WTC11 (cell line): ENCODE measurements around the gene KRTAP5-2. TPM values are rescaled to one million over a fixed set of nuclear protein-coding genes. Genes with fewer than 3 reads are reported as not detected.
"Not testable (repeated sequence)": the region's sequence is repeated elsewhere in the genome, so short reads cannot be mapped to it uniquely, and the experiment has no call there.

ENCODE experiments used
- ATAC-seq: fragments of 200-7000 bp; cut with Tn5 transposase; 2 replicates; pipeline ENCODE4 v1.10.0; 2021; ENCODE audit warnings: mild to moderate bottlenecking, moderate library complexity
- CTCF ChIA-PET: fragments of 300-600 bp; sonication (Branson Sonifier 250); formaldehyde crosslinking; loops from one replicate; lab custom pipeline; 2021; ENCODE audit warnings: antibody characterized with exemption; lab: Charles Lee
- POLR2A ChIA-PET: fragments of 350-600 bp; sonication (Branson Sonifier 250); formaldehyde crosslinking; loops from one replicate; lab custom pipeline; 2021; ENCODE audit warnings: antibody characterized with exemption; lab: Charles Lee
- DNase-seq: peaks from one replicate; pipeline ENCODE4 v3.0.0; 2021; ENCODE audit warnings: low spot score
- H3K27ac Mint-ChIP-seq: 2 replicates; pipeline ENCODE4 v1.8.0; 2021; ENCODE audit warnings: mixed read lengths
- H3K27me3 Mint-ChIP-seq: 2 replicates; pipeline ENCODE4 v1.8.0; 2021; ENCODE audit warnings: low read depth, mild to moderate bottlenecking, moderate library complexity, mixed read lengths
- H3K36me3 Mint-ChIP-seq: 2 replicates; pipeline ENCODE4 v1.8.0; 2021; ENCODE audit warnings: mixed read lengths
- H3K4me1 Mint-ChIP-seq: 2 replicates; pipeline ENCODE4 v1.8.0; 2022; ENCODE audit warnings: mixed read lengths
- H3K4me3 Mint-ChIP-seq: 2 replicates; pipeline ENCODE4 v1.8.0; 2021; ENCODE audit warnings: mild to moderate bottlenecking, moderate library complexity, mixed read lengths
- H3K9me3 Mint-ChIP-seq: 2 replicates; pipeline ENCODE4 v1.8.0; 2021; ENCODE audit warnings: mixed read lengths
- ARID4B ChIP-seq: sonication (generic); formaldehyde crosslinking; IDR thresholded peaks from 2 replicates; pipeline ENCODE4 v1.8.0; 2023; ENCODE audit warnings: missing genetic modification reagents, mild to moderate bottlenecking, borderline replicate concordance
- ATF1 ChIP-seq: sonication (generic); formaldehyde crosslinking; IDR thresholded peaks from 2 replicates; pipeline ENCODE4 v1.8.1; 2023; ENCODE audit warnings: mild to moderate bottlenecking, moderate library complexity, missing genetic modification reagents
- ATF6 ChIP-seq: sonication (generic); formaldehyde crosslinking; IDR thresholded peaks from 2 replicates; pipeline ENCODE4 v1.8.1; 2023; ENCODE audit warnings: mild to moderate bottlenecking, missing genetic modification reagents
- E2F1 ChIP-seq: sonication (generic); formaldehyde crosslinking; IDR thresholded peaks from 2 replicates; pipeline ENCODE4 v1.8.0; 2022; ENCODE audit warnings: mild to moderate bottlenecking, missing genetic modification reagents
- EMX1 ChIP-seq: fragments of 250-450 bp; sonication (Bioruptor Pico); IDR thresholded peaks from 2 replicates; pipeline ENCODE4 v1.8.0; 2021; ENCODE audit warnings: mild to moderate bottlenecking
- FOXJ3 ChIP-seq: sonication (generic); formaldehyde crosslinking; IDR thresholded peaks from 2 replicates; pipeline ENCODE4 v1.9.0; 2021; ENCODE audit warnings: missing genetic modification reagents, mild to moderate bottlenecking, borderline replicate concordance
- IRF1 ChIP-seq: sonication (generic); formaldehyde crosslinking; IDR thresholded peaks from 2 replicates; pipeline ENCODE4 v1.8.0; 2023; ENCODE audit warnings: missing genetic modification reagents
- JUN ChIP-seq: sonication (generic); formaldehyde crosslinking; IDR thresholded peaks from 2 replicates; pipeline ENCODE4 v1.8.0; 2023; ENCODE audit warnings: mild to moderate bottlenecking, missing genetic modification reagents
- MXD4 ChIP-seq: fragments of 250-450 bp; sonication (Bioruptor Pico); IDR thresholded peaks from 2 replicates; pipeline ENCODE4 v1.8.0; 2021; ENCODE audit warnings: mild to moderate bottlenecking, moderate library complexity, borderline replicate concordance
- NR1H2 ChIP-seq: sonication (generic); formaldehyde crosslinking; IDR thresholded peaks from 2 replicates; pipeline ENCODE4 v1.9.0; 2021; ENCODE audit warnings: mild to moderate bottlenecking, moderate library complexity, missing genetic modification reagents
- SOX15 ChIP-seq: fragments of 250-450 bp; sonication (Bioruptor Pico); IDR thresholded peaks from 2 replicates; pipeline ENCODE4 v1.9.0; 2021; ENCODE audit warnings: mild to moderate bottlenecking
- TP53 ChIP-seq: sonication (generic); formaldehyde crosslinking; IDR thresholded peaks from 2 replicates; pipeline ENCODE4 v1.8.1; 2023; ENCODE audit warnings: mild to moderate bottlenecking, missing genetic modification reagents
- USF2 ChIP-seq: sonication (generic); formaldehyde crosslinking; IDR thresholded peaks from 2 replicates; pipeline ENCODE4 v1.8.1; 2023; ENCODE audit warnings: mild to moderate bottlenecking, missing genetic modification reagents, moderate library complexity
- ZBTB21 ChIP-seq: sonication (generic); formaldehyde crosslinking; IDR thresholded peaks from 2 replicates; pipeline ENCODE4 v1.8.1; 2023; ENCODE audit warnings: mild to moderate bottlenecking, missing genetic modification reagents, borderline replicate concordance
- ZMAT4 ChIP-seq: fragments of 250-450 bp; sonication (Bioruptor Pico); IDR thresholded peaks from 2 replicates; pipeline ENCODE4 v1.9.0; 2021; ENCODE audit warnings: mild to moderate bottlenecking
- ZNF232 ChIP-seq: sonication (generic); formaldehyde crosslinking; IDR thresholded peaks from 2 replicates; pipeline ENCODE4 v1.8.0; 2022; ENCODE audit warnings: mild to moderate bottlenecking, missing genetic modification reagents
- ZNF317 ChIP-seq: sonication (generic); formaldehyde crosslinking; IDR thresholded peaks from 2 replicates; pipeline ENCODE4 v1.8.1; 2023; ENCODE audit warnings: low read depth, mild to moderate bottlenecking, moderate library complexity, missing genetic modification reagents, borderline replicate concordance
- ZNF396 ChIP-seq: fragments of 250-450 bp; sonication (Bioruptor Pico); IDR thresholded peaks from 2 replicates; pipeline ENCODE4 v1.8.0; 2021; ENCODE audit warnings: mild to moderate bottlenecking, moderate library complexity, borderline replicate concordance
- total RNA-seq: library from RNA; stranded (reverse); gene quantifications from 3 replicates; pipeline ENCODE4 v1.2.3, GENCODE V29; 2021

KRTAP5-2 gene
- total RNA-seq, 1 experiment from 2014 or later, result not detected

GRCh38 chr11:1607901-1608300 lies 9.8 kb upstream of the KRTAP5-2 start:
- Mint-ChIP-seq H3K27me3 (peaks cover 26% of the 10 kb centered on the region), H3K9me3 (peaks cover 14% of the 10 kb centered on the region), H3K4me1 (peaks cover 12% of the 10 kb centered on the region)
- H3K36me3 Mint-ChIP-seq, H3K4me3 Mint-ChIP-seq, DNase-seq, ATAC-seq, H3K27ac Mint-ChIP-seq, POLR2A ChIA-PET: not testable (repeated sequence)
- CTCF ChIA-PET, result interaction anchor here (1.1 to 2.2 kb wide), 3 partner anchors 12 to 61 kb away, joined by 3 to 17 read pairs (median 14); partner anchors contain the start of gene KRTAP5-5

- POLR2A ChIA-PET, H3K27ac Mint-ChIP-seq, H3K36me3 Mint-ChIP-seq, H3K4me3 Mint-ChIP-seq: not testable (repeated sequence)
- Mint-ChIP-seq H3K27me3 (peaks cover 29% of the 10 kb centered on the region), H3K9me3 (peaks cover 17% of the 10 kb centered on the region), H3K4me1 (peaks cover 12% of the 10 kb centered on the region)
- DNase-seq (peak; percentile 40), ATAC-seq (peak; percentile 83)
- CTCF ChIA-PET, result interaction anchor here (1.1 to 2.2 kb wide), 3 partner anchors 12 to 61 kb away, joined by 3 to 17 read pairs (median 14); partner anchors contain the start of gene KRTAP5-5
Observed at GRCh38 chr11:1607156-1607845, 9.2 kb upstream of the KRTAP5-2 start.

GRCh38 chr11:1605923-1606322 lies 7.8 kb upstream of the KRTAP5-2 start:
- DNase-seq, ATAC-seq, POLR2A ChIA-PET, H3K4me3 Mint-ChIP-seq, H3K27ac Mint-ChIP-seq: not testable (repeated sequence)
- H3K4me1 Mint-ChIP-seq, result peaks cover 10% of the 10 kb centered on the region
- H3K9me3 Mint-ChIP-seq, result peaks cover 28% of the 10 kb centered on the region
- H3K36me3 Mint-ChIP-seq, result peaks cover 23% of the 10 kb centered on the region
- peaks cover 36% of the 10 kb centered on the region for H3K27me3 Mint-ChIP-seq
- CTCF ChIA-PET, result interaction anchor here (1.0 to 1.8 kb wide), 3 partner anchors 10 to 59 kb away, joined by 3 to 10 read pairs (median 5); no protein-coding TSS in a partner anchor

GRCh38 chr11:1604711-1605110 lies 6.6 kb upstream of the KRTAP5-2 start:
- Mint-ChIP-seq H3K36me3 (peaks cover 27% of the 10 kb centered on the region), H3K4me1 (peaks cover 17% of the 10 kb centered on the region), H3K27me3 (peaks cover 34% of the 10 kb centered on the region), H3K4me3 (no peak overlapping the region), H3K27ac (no peak overlapping the region), H3K9me3 (peaks cover 28% of the 10 kb centered on the region)
- no peak for ATAC-seq
- ChIA-PET CTCF (interaction anchor here (1.0 to 1.8 kb wide), 2 partner anchors 9 to 58 kb away, joined by 3 to 10 read pairs; no protein-coding TSS in a partner anchor), POLR2A (no interaction called here)
- no peak for DNase-seq
- TF ChIP-seq NR1H2 (CRISPR knock-in tag) (no peak), FOXJ3 (CRISPR knock-in tag) (no peak), MXD4 (CRISPR knock-in tag) (no peak), IRF1 (CRISPR knock-in tag) (no peak), ATF1 (no peak), EMX1 (CRISPR knock-in tag) (no peak), USF2 (CRISPR knock-in tag) (no peak), ATF6 (CRISPR knock-in tag) (no peak), ZNF317 (CRISPR knock-in tag) (no peak), E2F1 (CRISPR knock-in tag) (no peak), TP53 (no peak), ZBTB21 (CRISPR knock-in tag) (no peak), ZMAT4 (CRISPR knock-in tag) (no peak), ZNF232 (CRISPR knock-in tag) (no peak), ARID4B (CRISPR knock-in tag) (no peak), JUN (CRISPR knock-in tag) (no peak), ZNF396 (no peak), SOX15 (CRISPR knock-in tag) (no peak)
